ENCODE data around the gene GPR31.

The GPR31 gene

GRCh38 chr6:167116838-167117228 lies 40.9 kb downstream of the GPR31 start:
- no peak for DNase-seq

- no peak for DNase-seq
These were observed 41.5 kb downstream of the GPR31 start for GRCh38 chr6:167116109-167116837.

GRCh38 chr6:167115054-167115453 lies 42.7 kb downstream of the GPR31 start:
- no peak for DNase-seq

- DNase-seq: no peak
These were observed 43.6 kb downstream of the GPR31 start for GRCh38 chr6:167113935-167114910.

GRCh38 chr6:167113047-167113754 lies 44.6 kb downstream of the GPR31 start:
- DNase-seq: no peak

- DNase-seq: no peak
These were observed 45.4 kb downstream of the GPR31 start for GRCh38 chr6:167112421-167112820.

GRCh38 chr6:167111597-167111996 lies 46.2 kb downstream of the GPR31 start:
- no peak for DNase-seq

GRCh38 chr6:167109651-167110050 lies 48.1 kb downstream of the GPR31 start:
- no peak for DNase-seq

GRCh38 chr6:167108278-167108677 lies 49.5 kb downstream of the GPR31 start:
- no peak for DNase-seq

- no peak for DNase-seq
These were observed 50.0 kb downstream of the GPR31 start for GRCh38 chr6:167107787-167108186.

- no peak for DNase-seq
These were observed 51.4 kb downstream of the GPR31 start for GRCh38 chr6:167106406-167106805.
